ENCODE data around the gene SRRT. TPM values are rescaled to one million over a fixed set of nuclear protein-coding genes. Genes with fewer than 3 reads are reported as not detected.
"Not testable (repeated sequence)": the region's sequence is repeated elsewhere in the genome, so short reads cannot be mapped to it uniquely, and the experiment has no call there.

The SRRT gene
- total RNA-seq, 1 donor from 2014 or later, result 229 TPM

DNA sequence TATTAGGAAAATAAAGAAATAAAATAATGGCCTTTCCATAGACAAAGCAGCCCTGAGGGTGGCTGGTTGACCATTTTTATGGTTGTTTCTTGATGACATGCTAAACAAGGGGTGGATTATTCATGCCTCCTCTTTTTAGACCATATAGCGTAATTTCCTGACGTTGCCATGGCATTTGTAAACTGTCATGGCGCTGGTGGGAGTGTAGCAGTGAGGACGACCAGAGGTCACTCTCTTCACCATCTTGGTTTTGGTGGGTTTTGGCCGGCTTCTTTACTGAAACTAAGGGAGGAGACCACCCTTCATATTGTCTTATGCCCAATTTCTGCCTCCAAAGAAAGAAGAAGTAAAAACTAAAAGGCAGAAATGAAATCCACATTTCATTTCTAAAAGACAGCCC, 44.4 kb downstream of the SRRT start:
- intact Hi-C loops (cut with micrococcal nuclease), result not testable (repeated sequence)

DNA sequence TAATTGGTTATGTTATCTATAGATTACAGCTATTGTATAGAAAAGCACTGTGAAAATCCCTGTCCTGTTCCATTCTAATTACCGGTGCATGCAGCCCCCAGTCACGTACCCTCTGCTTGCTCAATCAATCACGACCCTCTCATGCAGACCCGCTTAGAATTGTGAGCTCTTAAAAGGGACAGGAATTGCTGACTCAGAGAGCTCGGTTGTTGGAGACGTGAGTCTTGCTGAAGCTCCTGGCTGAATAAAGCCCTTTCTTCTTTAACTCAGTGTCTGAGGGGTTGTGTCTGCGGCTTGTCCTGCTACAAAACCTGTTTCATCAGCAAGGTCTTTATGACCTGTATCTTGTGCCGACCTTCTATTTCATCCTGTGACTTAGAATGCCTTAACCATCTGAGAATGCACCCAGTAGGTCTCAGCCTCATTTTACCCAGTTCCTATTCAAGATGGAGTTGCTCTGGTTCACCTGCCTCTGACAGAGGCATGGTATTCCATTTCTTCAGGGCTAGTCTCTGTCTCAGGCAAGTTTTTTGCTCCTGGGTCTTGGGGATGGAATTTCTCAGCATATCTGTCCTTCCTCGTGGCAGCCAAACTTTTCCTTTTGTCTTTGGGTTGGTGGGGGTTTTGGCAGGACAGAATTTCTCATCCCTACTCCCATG, 45.0 kb downstream of the SRRT start:
- intact Hi-C loops (cut with micrococcal nuclease), result not testable (repeated sequence)

DNA sequence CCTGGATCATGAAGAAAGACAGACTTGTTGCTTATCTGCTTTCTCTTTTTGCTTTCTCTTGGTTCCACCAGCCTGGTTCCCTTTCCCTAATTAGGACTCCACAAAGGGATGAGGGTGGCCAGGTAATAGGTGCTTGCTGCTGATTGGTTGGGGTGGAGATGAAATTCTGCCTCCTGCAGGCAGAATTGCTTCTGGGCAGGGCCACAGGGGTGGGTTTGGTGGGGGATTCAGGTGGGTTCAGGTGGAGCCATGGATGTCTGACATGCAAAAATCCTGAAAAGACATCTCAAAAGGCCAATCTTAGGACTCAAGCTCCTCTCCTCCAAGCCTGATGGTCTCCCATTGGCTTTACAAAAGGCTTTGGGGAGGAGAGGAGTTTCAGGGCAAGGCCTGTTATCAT, 46.1 kb downstream of the SRRT start:
- intact Hi-C loops (cut with micrococcal nuclease), result no loop called here

DNA sequence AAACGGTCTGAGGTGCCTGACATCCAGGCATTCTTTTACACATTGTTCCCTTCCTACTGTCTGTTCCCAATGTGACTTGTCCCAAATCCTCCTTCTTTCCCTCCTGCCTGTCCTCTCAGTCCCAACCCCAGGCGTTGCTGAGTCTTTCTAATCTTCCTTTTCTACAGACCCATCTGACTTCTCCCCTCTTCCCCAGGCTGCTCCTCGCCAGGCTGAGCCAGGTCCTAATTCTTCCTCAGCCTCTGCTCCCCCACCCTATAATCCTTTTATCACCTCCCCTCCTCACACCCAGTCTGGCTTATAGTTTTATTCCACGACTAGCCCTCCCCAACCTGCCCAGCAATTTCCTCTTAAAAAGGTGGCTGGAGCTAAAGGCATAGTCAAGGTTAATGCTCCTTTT, 48.7 kb downstream of the SRRT start:
- intact Hi-C loops (cut with micrococcal nuclease), result not testable (repeated sequence)

DNA sequence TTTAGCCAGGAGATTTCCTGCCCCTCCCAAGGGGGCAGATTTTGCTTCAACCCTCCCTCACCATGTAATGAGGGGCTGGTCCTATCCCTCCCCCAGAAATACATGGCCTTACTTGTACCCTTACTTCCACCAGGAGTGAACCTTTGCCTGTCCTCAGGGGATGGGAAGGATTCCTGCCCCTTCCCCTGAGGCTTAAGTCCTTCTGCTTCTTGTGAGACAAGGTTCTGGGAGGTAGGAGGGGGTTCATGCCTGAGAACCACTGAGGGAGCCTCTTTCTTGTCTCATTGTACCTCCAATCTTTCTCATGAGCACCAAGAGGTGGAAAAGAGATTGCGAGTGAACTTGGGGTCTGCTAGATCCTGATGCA, 54.9 kb downstream of the SRRT start:
- intact Hi-C loops (cut with micrococcal nuclease), result no loop called here

DNA sequence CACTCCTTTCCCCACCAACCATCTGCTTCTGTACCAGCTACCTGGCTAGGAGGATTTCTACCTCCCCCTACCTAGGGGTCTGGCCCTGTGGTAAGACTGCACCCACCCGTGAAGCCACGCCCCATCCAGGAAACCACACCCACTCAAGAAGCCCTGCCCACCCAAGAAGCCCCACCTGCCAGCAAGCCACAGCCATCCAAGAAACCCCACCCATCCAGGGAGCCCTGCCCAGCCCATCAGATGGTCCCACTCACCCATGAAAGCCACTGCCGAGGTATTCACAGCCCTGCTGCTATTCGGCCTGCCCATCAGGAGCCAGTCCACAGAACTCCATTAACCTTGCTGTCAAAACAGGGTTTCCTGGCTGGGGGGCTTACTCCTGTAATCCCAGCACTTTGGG, 58.8 kb downstream of the SRRT start:
- intact Hi-C loops (cut with micrococcal nuclease), result no loop called here

DNA sequence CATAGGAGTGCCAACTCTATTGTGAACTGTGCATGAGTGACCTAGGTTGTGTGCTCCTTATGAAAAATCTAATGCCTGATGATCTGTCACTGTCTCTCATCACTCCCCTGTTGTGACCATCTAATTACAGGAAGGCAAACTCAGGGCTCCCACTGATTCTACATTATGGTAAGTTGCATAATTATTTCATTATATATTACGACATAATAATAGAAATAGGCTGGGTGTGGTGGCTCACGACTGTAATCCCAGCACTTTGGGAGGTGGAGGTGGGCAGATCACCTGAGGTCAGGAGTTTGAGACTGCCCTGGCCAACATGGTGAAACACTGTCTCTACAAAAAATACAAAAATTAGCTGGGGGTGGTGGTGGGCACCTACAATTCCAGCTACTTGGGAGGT, 60.5 kb downstream of the SRRT start:
- intact Hi-C loops (cut with micrococcal nuclease), result not testable (repeated sequence)

DNA sequence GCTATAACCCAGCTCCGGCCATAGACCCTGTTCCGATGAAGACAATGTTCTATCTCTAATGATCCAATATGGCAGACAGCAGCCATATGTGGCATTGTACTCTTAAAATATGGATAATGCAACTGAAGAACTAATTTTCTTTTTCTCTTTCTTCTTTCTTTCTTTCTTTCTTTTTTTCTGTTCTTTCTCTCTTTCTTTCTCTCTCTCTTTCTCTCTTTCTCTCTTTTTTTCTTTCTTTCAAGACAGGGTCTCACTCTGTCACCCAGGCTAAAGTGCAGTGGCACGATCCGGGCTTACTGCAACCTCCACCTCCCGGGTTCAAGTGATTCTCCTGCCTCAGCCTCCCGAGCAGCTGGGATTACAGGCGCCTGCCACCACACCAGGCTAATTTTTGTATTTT, 61.3 kb downstream of the SRRT start:
- intact Hi-C loops (cut with micrococcal nuclease), result not testable (repeated sequence)

Other genes starting within 250 kb of the SRRT start
- gene TFR2, start 233.6 kb upstream of the SRRT start, total RNA-seq, result 9.8 and 10.9 TPM in 2 replicates
- not detected in 2 replicates for gene ACTL6B, start 218.7 kb upstream of the SRRT start, total RNA-seq
- 228 and 230 TPM in 2 replicates for gene GNB2, start 201.4 kb upstream of the SRRT start, total RNA-seq
- gene GIGYF1, start 180.9 kb upstream of the SRRT start, total RNA-seq, result 47.1 and 54.5 TPM in 2 replicates
- gene POP7, start 169.0 kb upstream of the SRRT start, total RNA-seq, result 42.5 TPM in 2 replicates
- gene EPO, start 154.6 kb upstream of the SRRT start, total RNA-seq, result not detected in 2 replicates
- gene ZAN, start 141.5 kb upstream of the SRRT start, total RNA-seq, result not detected in 2 replicates
- 1.0 TPM in 2 replicates for gene EPHB4, start 47.6 kb upstream of the SRRT start, total RNA-seq
- 52.4 TPM in 2 replicates for gene SLC12A9, start 22.4 kb upstream of the SRRT start, total RNA-seq
- 26.3 and 28.4 TPM in 2 replicates for gene TRIP6, start 7.7 kb upstream of the SRRT start, total RNA-seq
- 3.3 and 3.7 TPM in 2 replicates for gene UFSP1, start 14.6 kb downstream of the SRRT start, total RNA-seq
- gene ACHE, start 20.8 kb downstream of the SRRT start, total RNA-seq, result 0.17 and 0.42 TPM in 2 replicates
- gene MUC3A, start 74.4 kb downstream of the SRRT start, total RNA-seq, result not detected in 2 replicates
- not detected in 2 replicates for gene MUC12, start 94.5 kb downstream of the SRRT start, total RNA-seq
- not detected in 2 replicates for gene MUC17, start 145.0 kb downstream of the SRRT start, total RNA-seq
- gene TRIM56, start 210.4 kb downstream of the SRRT start, total RNA-seq, result 63.4 and 73.7 TPM in 2 replicates

Data from T-helper 1 cell treated with Interleukin-12 subunit alpha and Interleukin-12 subunit beta and Interleukin-4 antibody, amounts not matched to agents 30 ng/mL and 1 ng/mL, for 36 hours (primary cell).